ENCODE measurements around the gene ARL2BP. TPM values are rescaled to one million over a fixed set of nuclear protein-coding genes. Genes with fewer than 3 reads are reported as not detected.

The ARL2BP gene
- total RNA-seq, 1 donor from 2014 or later = 76.3 TPM

DNA sequence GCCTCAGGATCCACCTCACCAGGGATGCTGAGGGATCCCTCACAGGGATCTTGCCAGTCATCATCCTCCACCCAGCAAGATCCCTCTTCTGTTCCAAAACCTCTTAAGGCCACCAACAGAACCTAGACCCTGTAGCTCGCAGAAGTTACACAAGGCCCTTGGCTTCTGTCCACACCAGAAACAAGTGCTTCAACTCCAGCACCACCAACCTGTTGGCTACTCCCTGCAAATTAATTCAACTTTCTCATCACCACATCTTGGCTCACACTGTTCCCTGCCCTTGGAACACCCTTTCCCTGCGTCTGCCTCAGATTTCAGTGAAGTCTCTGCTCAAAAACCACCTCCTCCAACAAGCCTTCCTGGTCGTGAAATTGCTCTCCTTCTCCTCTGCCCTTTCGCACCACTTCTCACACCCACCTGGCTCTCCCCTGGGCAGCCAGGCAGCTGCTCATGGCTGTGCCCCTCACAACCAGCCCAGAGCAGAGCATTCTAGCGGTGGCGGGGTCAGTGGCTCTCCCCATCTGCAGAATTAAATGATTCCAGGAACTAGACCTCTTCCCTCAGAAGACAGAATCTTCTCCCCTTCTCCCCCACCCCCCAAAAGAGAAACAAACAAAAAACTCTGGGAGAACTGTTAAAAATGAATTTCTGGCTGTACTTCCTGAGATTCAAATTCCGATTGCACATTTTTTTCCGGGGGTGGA is 37.6 kb downstream of the ARL2BP start:
- DNase-seq (ENCODE audit: low read depth) = no peak

DNA sequence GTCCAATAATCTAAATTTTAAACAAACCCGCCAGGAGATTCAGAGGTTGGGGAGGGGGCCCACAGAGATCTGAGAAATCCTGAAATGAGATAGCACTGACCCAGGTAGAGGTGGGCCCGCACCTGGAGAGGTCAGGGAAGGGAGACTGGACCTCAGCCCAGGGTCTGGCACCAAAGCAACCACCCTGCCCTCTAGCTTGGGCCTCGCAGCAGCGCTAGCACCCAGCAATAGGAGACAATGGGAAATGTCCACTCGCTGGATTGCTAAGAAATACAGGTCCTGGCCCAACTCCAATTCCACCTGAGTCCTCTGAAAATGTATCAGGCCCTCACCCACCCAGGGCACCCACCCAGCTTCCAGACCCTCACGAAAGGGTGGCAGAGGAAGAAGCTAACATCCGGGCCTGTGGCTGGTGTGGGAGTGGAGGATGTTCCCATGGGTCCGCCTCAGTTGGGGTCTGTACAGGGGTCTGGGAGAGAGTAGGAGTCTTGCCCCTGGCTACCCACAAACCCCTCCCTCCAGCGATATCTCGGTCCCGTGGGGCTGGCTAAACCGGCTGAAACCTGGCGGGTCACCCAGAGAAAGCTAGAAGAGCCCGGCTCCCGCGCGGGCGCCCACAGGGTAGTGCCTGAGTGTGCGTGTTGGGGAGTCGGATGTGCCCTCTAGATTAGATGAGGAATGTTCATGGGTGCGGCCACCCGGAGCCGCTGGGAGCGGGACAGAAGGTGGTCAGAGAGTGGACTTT is 38.3 kb downstream of the ARL2BP start:
- no peak for DNase-seq (ENCODE audit: low read depth)

DNA sequence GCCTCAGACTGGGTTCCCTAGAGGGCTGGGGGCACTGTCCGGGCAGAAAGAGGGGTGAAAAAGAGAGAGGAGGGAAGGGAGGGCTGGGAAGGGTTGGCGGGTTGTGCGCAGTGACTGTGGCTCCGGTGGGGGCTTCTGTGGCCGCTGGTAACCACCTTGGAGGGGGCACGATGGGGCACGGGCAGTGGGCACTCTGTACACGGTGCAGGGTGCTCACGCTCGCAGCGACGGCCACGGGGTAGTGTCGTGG is 38.8 kb downstream of the ARL2BP start:
- no peak for DNase-seq (ENCODE audit: low read depth)

DNA sequence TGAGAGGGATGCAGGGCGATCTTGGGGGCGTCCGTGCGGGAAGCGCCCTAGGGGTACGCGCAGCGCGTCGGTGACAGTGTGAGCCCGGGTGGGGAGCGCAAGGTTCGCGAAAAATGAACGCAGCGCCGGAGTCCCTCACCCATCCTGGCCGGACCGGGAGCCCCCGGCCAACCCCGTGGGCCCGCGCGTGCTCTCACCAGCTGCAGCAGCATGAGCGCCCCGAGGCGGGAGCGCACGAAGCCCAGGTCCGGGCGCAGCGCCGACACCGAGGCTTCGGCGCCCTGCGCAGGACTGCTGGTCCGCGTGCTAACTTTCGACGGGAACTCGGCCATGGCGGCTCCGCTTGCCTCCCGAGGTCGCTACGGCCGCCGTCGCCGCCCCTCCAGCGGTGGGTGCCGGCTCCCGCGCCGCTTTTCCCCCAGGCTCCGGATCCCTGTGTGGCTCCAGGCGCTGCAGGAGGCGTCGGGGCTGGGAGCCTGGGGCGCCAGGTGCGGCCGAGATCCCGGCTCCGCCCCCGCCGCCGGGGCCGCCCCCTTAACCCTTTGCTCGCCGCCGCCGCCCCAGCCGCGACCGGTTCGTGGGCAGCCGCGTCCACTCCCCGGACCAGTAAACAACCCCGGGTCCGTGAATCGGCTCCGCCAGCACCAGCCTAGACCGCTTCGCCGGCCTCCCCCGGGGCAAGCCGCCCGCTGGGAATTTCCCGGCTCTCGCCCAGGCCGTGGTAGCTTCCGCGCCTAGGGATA is 39.3 kb downstream of the ARL2BP start, which contains the start of gene PLLP:
TSS of gene PLLP (minus strand) at position 464 of the 743 bp plus-strand sequence. CDS start at position 332, 132 bp downstream.
- peak; percentile 26 for DNase-seq (ENCODE audit: low read depth)

DNA sequence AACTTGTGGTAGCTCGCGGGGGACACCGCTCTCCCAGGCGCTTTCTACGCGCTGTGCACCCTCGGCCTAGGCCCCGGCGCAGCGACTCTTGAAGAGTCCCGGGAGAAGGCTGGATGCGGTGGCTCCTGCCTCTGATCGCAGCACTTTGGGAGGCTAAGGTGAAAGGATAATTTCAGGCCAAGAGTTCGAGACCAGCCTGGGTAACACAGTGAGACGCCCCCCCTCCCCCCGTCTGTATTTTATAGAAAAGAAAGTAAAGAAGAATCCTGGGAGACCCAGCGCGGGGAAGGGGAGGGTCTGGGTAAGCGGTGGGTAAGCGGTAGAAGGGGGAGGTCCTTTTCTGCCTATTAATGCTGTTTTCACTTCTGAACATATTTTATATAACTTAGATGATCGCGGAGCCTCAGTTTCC is 39.9 kb downstream of the ARL2BP start:
- DNase-seq (ENCODE audit: low read depth) = no peak

DNA sequence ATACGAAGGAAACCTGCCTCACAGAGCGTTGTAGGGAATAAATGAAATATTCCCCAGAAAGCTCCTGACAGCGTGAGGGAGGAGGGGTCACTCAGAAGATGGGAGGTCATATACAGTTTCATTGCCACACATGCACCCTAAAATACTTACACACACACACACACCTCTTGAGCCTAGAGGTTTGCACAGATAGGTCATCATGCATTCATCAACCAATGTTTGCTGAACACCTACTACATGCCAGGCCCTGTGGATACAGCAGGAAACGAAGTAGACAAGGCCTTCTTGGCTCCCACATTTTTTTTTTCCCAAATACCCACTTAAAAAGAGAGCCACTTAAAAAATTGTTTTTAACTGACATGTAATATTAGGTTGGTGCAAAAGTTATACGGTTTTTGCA is 40.3 kb downstream of the ARL2BP start:
- DNase-seq (ENCODE audit: low read depth) = no peak

DNA sequence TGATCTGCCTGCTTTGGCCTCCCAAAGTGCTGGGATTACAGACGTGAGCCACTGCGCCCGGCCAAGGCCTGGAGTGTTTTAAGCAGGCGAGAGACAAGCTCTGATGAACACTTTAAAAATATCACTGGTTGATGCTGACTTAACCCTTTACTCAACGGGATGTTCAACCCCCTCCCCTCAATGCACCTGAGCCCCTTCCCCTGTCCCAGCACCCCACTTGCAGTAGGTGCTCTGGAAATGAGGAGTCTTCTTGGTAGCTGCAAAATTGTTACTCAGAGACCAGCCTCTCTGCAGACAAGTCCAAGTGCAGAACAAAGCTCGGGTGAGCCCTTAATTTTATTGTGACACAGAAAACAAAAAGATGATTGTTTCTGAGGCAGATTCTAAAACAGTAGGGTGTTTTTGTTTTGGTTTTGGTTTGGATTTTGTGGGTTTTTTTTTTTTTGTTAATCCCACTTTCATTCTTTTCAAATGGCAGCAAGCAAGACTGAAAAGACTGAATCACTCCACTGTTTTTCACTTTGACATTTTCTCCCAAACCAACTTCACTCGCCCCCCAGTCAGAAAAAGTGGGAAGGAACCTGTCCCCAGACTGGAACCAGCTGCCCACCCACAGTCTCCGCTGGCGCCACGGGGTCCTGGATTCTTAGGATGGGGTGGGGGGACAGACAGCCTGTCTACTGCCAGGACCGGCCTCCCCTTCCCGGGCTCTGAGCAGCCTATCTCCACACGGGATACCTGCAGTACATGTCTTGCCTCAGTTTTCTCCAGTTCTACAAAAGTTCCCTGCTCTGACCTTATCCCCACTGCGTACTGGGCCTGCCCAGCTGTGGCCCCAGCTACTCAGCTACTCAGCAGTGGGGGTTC is 44.6 kb downstream of the ARL2BP start:
- no peak for DNase-seq (ENCODE audit: low read depth)

DNA sequence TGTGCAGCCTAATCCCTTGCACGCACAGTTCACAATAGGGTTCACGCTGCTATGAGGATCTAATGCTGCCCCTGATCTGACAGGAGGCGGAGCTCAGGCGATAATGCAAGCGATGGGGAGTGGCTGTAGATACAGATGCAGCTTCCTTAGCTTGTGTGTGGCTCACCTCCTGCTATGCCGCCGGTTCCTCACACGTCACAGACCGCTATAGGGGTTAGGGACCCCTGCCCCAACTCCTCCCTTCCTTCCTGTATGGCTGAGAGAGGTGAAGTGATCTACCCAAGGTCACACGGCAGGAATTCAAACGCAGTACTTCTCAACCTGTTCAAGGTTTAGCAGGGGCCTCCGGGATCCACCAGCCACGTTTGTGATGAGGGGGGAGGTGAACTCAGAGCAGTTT is 52.8 kb downstream of the ARL2BP start:
- no peak for DNase-seq (ENCODE audit: low read depth)

DNA sequence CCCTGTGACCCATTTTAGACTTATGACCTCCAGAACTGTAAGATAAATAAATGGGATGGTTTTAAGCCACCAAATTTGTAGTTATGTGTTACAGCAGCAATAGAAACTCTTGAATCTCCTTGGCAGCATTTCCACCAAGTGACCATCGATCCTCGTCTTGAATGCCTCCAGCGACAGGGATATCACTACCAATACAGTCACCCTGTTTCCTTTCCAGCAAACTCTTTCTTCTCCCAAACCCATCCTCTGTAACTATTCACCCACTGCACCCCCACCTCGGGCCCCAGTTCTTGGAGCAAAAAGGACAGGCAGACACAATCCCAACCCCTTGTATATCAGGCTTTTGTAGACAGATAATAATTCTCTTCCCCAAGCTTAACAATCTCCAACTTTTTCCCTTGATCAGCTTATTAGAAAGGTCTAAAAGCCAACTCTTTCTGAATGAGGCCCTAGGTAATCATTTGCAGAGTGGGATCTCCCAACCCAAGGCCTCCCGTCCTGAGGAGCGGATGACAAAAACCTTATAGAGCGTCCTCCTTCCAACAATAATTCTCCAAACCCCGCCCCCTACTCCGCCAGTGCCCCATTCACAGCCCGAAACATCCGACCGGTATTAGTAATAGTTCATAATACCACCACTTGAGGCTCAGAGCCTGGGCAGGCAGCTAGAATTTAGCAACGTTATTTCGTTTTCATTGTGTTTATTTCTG is 54.1 kb downstream of the ARL2BP start:
- no peak for DNase-seq (ENCODE audit: low read depth)

DNA sequence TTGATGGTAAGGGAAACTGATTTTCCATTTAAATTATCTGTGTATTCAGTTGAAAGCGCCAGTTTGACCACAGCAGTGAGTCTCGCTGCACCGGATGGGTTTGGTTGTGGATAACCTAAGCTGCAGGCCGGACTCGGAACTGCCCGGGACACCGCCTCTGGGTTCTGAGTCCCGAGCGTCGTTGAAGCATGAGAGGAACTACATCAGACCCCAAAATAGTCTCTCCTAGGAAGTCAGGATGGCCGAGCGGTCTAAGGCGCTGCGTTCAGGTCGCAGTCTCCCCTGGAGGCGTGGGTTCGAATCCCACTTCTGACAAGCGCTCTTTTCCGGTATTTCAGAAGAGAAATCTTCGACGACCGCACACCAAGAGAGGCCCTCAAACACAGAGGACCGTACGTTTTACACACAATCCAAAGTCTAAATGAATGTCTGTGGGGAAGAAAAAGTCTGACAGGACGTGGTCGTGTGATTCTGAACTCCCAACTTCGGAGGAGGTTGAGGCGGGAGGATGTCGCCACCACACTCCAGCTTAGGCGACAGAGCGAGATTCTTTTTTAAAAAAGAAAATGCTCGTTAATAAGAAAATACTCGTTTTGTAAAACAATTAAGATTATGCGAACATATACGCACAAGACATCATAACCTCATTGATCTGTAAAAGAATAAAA is 54.8 kb downstream of the ARL2BP start:
- DNase-seq (ENCODE audit: low read depth) = peak; percentile 94

DNA sequence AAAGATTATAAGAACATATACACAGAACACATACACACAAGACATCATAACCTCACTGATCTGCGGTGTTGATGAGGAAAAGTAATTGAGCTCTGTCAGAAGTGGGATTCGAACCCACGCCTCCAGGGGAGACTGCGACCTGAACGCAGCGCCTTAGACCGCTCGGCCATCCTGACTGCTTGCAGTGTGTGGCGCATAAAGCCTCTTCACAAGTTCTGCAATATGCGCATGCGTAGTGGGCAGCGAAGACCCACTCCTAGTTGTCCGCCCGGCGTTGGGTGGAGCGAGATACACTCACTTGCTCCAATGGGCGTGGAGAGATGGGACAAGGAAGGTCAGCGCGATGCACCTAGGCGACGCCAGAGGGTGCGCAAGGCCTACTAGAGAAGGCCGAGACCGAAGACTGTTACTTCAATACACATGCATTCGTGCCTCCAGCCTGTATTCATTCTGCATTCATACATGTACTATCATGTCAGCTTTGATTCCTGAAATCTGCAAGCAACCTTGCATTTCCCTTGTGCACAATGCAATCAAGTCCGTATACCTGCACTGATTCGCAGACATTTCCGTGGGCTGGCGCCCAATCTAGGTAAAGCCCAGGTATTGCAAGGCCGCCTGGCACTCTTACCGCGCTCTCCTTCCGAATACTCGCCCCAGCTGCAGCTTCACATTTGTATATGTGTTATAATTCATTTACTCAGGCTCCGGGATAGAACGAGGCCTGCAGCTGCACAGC is 55.5 kb downstream of the ARL2BP start:
- DNase-seq (ENCODE audit: low read depth) = peak; percentile 99

DNA sequence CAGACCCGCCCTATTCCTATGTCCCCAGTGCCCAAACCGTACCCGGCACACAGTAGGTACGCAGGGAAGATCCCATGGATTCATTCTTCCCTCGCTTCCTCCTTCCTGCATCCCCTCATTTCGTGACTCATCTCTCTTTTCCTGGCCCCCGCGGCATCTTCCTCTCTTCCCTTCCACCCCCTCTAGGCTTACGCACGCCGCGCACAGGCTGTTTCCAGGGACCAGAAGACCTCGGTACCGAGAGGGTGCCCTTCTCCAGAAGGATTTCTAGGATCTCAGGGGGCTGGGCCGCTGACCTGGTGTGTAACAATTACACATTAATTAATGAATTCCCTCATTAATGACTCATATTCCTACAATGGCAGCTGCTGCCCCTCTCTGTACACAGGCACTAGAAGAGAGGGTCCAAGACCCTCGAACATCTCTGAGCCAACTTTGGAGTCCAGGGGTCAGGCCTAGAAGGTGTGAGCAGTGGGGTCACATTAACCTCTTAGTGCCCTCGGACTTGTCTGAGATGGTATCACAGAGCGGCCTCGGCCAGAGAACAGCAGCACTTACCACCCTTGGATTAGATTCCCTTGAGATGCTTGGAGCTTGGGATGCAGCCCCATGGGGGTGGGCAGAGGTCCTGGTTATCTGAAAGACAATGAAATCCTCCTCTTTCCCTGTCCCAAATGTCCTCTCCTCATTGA is 56.2 kb downstream of the ARL2BP start:
- no peak for DNase-seq (ENCODE audit: low read depth)

Other genes starting within 250 kb of the ARL2BP start
- gene CPNE2, start 152.7 kb upstream of the ARL2BP start, total RNA-seq = 12.1 and 24.7 TPM in 2 replicates
- 76.0 and 78.4 TPM in 2 replicates for gene PSME3IP1, start 59.2 kb upstream of the ARL2BP start, total RNA-seq
- gene RSPRY1, start 58.9 kb upstream of the ARL2BP start, total RNA-seq = 39.6 and 42.1 TPM in 2 replicates
- not detected in 2 replicates for gene PLLP, start 39.4 kb downstream of the ARL2BP start, total RNA-seq
- not detected in 2 replicates for gene CCL22, start 113.5 kb downstream of the ARL2BP start, total RNA-seq
- not detected in 2 replicates for gene CX3CL1, start 127.2 kb downstream of the ARL2BP start, total RNA-seq
- not detected in 2 replicates for gene CCL17, start 159.5 kb downstream of the ARL2BP start, total RNA-seq
- 74.6 and 78.8 TPM in 2 replicates for gene CIAPIN1, start 202.1 kb downstream of the ARL2BP start, total RNA-seq
- 91.8 and 115 TPM in 2 replicates for gene COQ9, start 202.2 kb downstream of the ARL2BP start, total RNA-seq
- gene POLR2C, start 217.4 kb downstream of the ARL2BP start, total RNA-seq = 103 and 119 TPM in 2 replicates
- gene DOK4, start 241.2 kb downstream of the ARL2BP start, total RNA-seq = 10.2 and 11.7 TPM in 2 replicates

All from myocyte (in vitro differentiated cells).